Measurements from ENCODE around the gene PAX2.
"Not testable (repeated sequence)": the region's sequence is repeated elsewhere in the genome, so short reads cannot be mapped to it uniquely, and the experiment has no call there.

The PAX2 gene

GRCh38 chr10:100744987-100745881, at the start of gene PAX2:
TSS of gene PAX2 (plus strand) at chr10:100745582. CDS start at chr10:100746261, 679 bp downstream.
- no peak for DNase-seq (ENCODE audit: low spot score)

GRCh38 chr10:100696477-100696901, 48.9 kb upstream of the PAX2 start:
- no peak for DNase-seq (ENCODE audit: low spot score)

GRCh38 chr10:100697070-100697469, 48.3 kb upstream of the PAX2 start:
- DNase-seq (ENCODE audit: low spot score), result peak; percentile 17

- DNase-seq (ENCODE audit: low spot score), result no peak
Observed at GRCh38 chr10:100697631-100698030, 47.8 kb upstream of the PAX2 start.

- not testable (repeated sequence) for DNase-seq (ENCODE audit: low spot score)
Observed at GRCh38 chr10:100701704-100702103, 43.7 kb upstream of the PAX2 start.

GRCh38 chr10:100705139-100705538, 40.2 kb upstream of the PAX2 start:
- DNase-seq (ENCODE audit: low spot score), result no peak

- no peak for DNase-seq (ENCODE audit: low spot score)
Observed at GRCh38 chr10:100707261-100707848, 38.0 kb upstream of the PAX2 start.

GRCh38 chr10:100709146-100710082, 36.0 kb upstream of the PAX2 start:
- no peak for DNase-seq (ENCODE audit: low spot score)

GRCh38 chr10:100710151-100710871, 35.1 kb upstream of the PAX2 start:
- no peak for DNase-seq (ENCODE audit: low spot score)

GRCh38 chr10:100713049-100713858, 32.1 kb upstream of the PAX2 start:
- no peak for DNase-seq (ENCODE audit: low spot score)

- no peak for DNase-seq (ENCODE audit: low spot score)
Observed at GRCh38 chr10:100713859-100714565, 31.4 kb upstream of the PAX2 start.

- DNase-seq (ENCODE audit: low spot score), result no peak
Observed at GRCh38 chr10:100714566-100714950, 30.8 kb upstream of the PAX2 start.

GRCh38 chr10:100715101-100715444, 30.3 kb upstream of the PAX2 start:
- no peak for DNase-seq (ENCODE audit: low spot score)

GRCh38 chr10:100715445-100716385, 29.7 kb upstream of the PAX2 start:
- DNase-seq (ENCODE audit: low spot score), result no peak

- DNase-seq (ENCODE audit: low spot score), result no peak
Observed at GRCh38 chr10:100717166-100717565, 28.2 kb upstream of the PAX2 start.

- DNase-seq (ENCODE audit: low spot score), result no peak
Observed at GRCh38 chr10:100718197-100718742, 27.1 kb upstream of the PAX2 start.

GRCh38 chr10:100723180-100723579, 22.2 kb upstream of the PAX2 start:
- DNase-seq (ENCODE audit: low spot score), result no peak

- no peak for DNase-seq (ENCODE audit: low spot score)
Observed at GRCh38 chr10:100723770-100724530, 21.4 kb upstream of the PAX2 start.
